Osteocyte (in vitro differentiated cells): ENCODE results near the gene ACTN1. TPM values are rescaled to one million over a fixed set of nuclear protein-coding genes. Genes with fewer than 3 reads are reported as not detected.
A peak's percentile ranks its signal among the peaks of the same experiment; 100 is the strongest.

ENCODE experiments used
- DNase-seq: peaks from one replicate; pipeline ENCODE4 v3.0.0; 2021; ENCODE audit warnings: mixed read lengths; ENCODE audit not compliant: unreplicated experiment; ENCODE audit errors: extremely low spot score
- H3K27ac Mint-ChIP-seq: one replicate; pipeline ENCODE4 v1.8.0; 2021; ENCODE audit warnings: mild to moderate bottlenecking, mixed read lengths; ENCODE audit not compliant: unreplicated experiment
- H3K27me3 Mint-ChIP-seq: one replicate; pipeline ENCODE4 v1.8.0; 2021; ENCODE audit warnings: mixed read lengths; ENCODE audit not compliant: unreplicated experiment
- H3K36me3 Mint-ChIP-seq: one replicate; pipeline ENCODE4 v1.8.0; 2021; ENCODE audit warnings: mixed read lengths; ENCODE audit not compliant: unreplicated experiment
- H3K4me1 Mint-ChIP-seq: one replicate; pipeline ENCODE4 v1.8.0; 2021; ENCODE audit warnings: mixed read lengths; ENCODE audit not compliant: unreplicated experiment
- H3K4me3 Mint-ChIP-seq: one replicate; pipeline ENCODE4 v1.8.0; 2021; ENCODE audit warnings: mild to moderate bottlenecking, moderate library complexity, mixed read lengths; ENCODE audit not compliant: unreplicated experiment
- H3K9me3 Mint-ChIP-seq: one replicate; pipeline ENCODE4 v1.8.0; 2021; ENCODE audit warnings: mixed read lengths; ENCODE audit not compliant: unreplicated experiment
- total RNA-seq: library from RNA; stranded (reverse); gene quantifications from 2 replicates; pipeline ENCODE4 v1.2.1, GENCODE V29; 2021
- TF ChIP-seq, protein P1 (sequence below): fragments of 200-600 bp; sonication (generic); IDR thresholded peaks from 2 replicates; pipeline ENCODE4 v1.5.0; 2021; ENCODE audit warnings: antibody characterized with exemption, mild to moderate bottlenecking, moderate library complexity

Gene ACTN1
- total RNA-seq, 1 donor from 2014 or later: 380 TPM

DNA sequence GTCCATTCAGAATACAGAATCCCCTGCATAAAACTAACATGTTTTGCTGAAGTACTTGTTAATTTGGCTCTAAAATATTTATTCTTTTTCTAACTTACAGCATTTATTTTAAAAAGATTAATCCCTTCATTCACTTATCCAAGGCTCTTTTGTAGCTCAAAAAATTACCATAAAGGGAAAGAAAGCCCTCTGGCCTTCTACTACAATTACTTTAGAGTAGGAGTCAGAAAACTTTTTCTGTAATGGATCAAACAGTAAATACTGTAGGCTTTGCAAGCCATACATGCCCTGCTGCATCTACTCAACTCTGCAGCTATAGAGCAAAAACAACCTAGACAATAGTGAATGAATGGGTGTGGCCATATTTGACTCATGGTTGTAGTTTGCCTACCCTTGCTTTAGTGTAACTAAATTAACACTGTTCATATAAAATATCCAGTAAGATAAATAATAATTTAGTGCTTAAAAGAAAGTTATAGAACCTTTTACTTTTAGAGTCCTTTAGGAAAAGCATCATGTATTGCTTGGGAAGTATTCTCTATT is 112.0 kb downstream of the ACTN1 start:
- Mint-ChIP-seq H3K36me3 (peaks cover 19% of the 10 kb centered on the region), H3K9me3 (peaks cover 5% of the 10 kb centered on the region), H3K4me1 (peaks cover 2% of the 10 kb centered on the region), H3K27ac (no peak overlapping the region), H3K4me3 (no peak overlapping the region), H3K27me3 (no peaks in the 10 kb centered on the region)
- TF ChIP-seq, protein P1, sequence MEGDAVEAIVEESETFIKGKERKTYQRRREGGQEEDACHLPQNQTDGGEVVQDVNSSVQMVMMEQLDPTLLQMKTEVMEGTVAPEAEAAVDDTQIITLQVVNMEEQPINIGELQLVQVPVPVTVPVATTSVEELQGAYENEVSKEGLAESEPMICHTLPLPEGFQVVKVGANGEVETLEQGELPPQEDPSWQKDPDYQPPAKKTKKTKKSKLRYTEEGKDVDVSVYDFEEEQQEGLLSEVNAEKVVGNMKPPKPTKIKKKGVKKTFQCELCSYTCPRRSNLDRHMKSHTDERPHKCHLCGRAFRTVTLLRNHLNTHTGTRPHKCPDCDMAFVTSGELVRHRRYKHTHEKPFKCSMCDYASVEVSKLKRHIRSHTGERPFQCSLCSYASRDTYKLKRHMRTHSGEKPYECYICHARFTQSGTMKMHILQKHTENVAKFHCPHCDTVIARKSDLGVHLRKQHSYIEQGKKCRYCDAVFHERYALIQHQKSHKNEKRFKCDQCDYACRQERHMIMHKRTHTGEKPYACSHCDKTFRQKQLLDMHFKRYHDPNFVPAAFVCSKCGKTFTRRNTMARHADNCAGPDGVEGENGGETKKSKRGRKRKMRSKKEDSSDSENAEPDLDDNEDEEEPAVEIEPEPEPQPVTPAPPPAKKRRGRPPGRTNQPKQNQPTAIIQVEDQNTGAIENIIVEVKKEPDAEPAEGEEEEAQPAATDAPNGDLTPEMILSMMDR: no peak
- no peak for DNase-seq

DNA sequence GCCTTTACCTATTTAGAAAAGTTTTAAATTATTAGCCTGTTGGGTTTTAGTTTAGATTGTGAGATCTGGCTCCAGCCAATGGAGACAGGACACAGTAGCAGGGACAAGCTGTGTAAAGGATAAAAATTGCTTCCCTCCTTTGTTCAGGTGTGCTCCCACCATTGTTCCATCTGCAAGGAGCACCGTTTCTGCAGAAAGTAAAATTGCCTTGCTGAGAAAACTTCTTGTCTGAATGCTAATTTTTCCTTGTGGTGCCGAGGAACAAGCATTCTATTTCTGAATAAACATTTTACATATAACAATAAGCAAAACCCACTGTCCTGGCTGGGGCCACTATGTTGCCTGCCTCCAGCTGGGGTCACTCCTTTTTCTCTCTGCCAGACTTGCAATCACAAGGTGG is 113.6 kb downstream of the ACTN1 start:
- DNase-seq: no peak
- Mint-ChIP-seq H3K27ac (no peak overlapping the region), H3K9me3 (peaks cover 5% of the 10 kb centered on the region), H3K36me3 (peaks cover 12% of the 10 kb centered on the region), H3K27me3 (no peaks in the 10 kb centered on the region), H3K4me3 (no peak overlapping the region), H3K4me1 (peaks cover 2% of the 10 kb centered on the region)
- TF ChIP-seq, protein P1: no peak

DNA sequence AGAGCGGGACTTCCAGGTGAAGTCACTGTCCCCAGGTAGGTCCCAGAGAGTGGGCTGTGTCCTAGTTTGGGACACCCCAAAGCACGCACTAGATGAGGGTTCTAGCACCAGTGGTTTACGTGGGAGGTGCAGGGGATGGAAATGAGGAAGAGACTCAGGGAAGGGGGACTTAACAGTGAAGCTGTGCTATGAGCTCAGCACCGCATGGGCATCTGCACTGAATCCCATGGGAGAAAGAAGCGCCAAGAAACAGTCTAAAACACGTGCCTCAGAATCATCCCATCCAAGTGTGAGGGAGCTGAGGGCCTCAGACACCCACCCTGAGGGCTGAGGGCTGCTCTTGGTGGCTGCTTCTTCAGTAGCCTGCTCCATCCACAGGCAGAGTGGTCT is 114.7 kb downstream of the ACTN1 start:
- TF ChIP-seq, protein P1: no peak
- no peak overlapping the region for H3K4me3 Mint-ChIP-seq
- peak overlapping the region; percentile 43 for H3K27ac Mint-ChIP-seq
- DNase-seq: no peak
- H3K27me3 Mint-ChIP-seq: no peaks in the 10 kb centered on the region
- H3K9me3 Mint-ChIP-seq: peaks cover 5% of the 10 kb centered on the region
- H3K36me3 Mint-ChIP-seq: peaks cover 8% of the 10 kb centered on the region
- peaks cover 2% of the 10 kb centered on the region for H3K4me1 Mint-ChIP-seq

DNA sequence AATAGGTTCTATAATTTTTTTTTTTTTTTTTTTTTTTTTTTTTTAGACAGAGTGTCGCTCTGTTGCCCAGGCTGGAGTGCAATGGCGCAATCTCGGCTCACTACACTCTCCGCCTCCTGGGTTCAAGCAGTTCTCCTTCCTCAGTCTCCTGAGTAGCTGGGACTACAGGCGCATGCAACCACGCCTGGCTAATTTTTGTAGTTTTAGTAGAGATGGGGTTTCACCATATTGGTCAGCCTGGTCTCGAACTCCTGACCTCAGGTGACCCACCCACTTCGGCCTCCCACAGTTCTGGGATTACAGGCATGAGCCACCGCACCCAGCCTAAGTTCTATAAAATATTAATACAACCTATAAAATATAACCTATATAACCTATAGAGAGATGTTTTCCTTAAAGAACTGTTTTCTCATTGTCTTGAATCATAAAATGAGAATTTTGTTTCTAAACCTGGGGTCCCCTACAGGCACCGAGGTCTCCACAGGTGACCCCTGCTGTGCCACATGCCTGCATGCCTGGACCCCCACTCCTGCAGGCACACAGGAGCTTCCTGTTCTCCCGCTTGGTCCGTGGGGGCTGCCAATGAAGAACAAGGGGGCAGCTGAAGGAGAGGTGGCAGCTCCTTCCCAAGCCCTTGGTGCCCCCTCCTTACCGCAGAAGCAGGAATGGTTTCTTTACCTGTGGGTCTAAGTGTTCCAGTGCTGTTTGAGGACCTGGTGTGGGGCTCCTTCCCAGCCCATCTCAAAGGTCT is 115.3 kb downstream of the ACTN1 start:
- Mint-ChIP-seq H3K27me3 (no peaks in the 10 kb centered on the region), H3K9me3 (peaks cover 5% of the 10 kb centered on the region), H3K36me3 (peaks cover 8% of the 10 kb centered on the region), H3K27ac (peak overlapping the region; percentile 43), H3K4me3 (no peak overlapping the region), H3K4me1 (peaks cover 2% of the 10 kb centered on the region)
- TF ChIP-seq, protein P1: no peak
- DNase-seq: no peak

DNA sequence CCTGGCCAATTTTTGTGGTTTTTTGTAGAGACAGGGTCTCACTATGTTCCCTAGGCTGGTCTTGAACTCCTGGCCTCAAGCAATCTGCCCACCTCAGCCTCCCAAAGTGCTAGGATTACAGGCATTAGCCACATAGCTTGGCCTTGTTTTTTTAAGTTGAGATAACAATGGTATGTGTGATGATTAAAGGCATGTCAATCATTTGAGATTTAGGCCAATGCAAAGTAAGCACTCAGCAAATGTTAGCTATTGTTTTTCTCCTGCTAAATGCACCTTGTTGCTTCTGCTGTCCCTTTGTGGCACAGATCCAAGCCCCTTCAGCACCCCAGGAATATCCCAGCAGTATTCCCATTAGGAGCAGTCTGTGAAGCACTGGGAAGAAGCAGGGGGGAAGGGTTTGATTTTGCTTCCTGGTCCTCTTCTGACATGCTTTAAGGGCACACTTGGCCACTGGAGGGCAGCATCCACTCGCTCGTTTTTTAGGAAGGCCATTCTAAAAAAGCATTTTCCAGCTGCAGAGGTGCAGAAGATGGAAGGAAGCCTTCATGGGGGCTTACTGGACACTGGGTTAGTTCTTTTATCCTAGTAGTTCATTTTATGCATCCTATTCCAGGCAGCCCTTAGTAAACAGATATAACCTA is 116.0 kb downstream of the ACTN1 start:
- peak; percentile 92 for DNase-seq
- TF ChIP-seq, protein P1: peak; percentile 84

More for the DNA sequence above, 116.0 kb downstream of the ACTN1 start:
- H3K36me3 Mint-ChIP-seq: peaks cover 5% of the 10 kb centered on the region
- no peak overlapping the region for H3K4me3 Mint-ChIP-seq
- H3K9me3 Mint-ChIP-seq: peaks cover 5% of the 10 kb centered on the region
- H3K27me3 Mint-ChIP-seq: no peaks in the 10 kb centered on the region
- peak overlapping the region; percentile 68 for H3K27ac Mint-ChIP-seq
- H3K4me1 Mint-ChIP-seq: peaks cover 3% of the 10 kb centered on the region
